NCI-H748 (cell line): ENCODE results near the gene MS4A6E.
"Not testable (repeated sequence)": the region's sequence is repeated elsewhere in the genome, so short reads cannot be mapped to it uniquely, and the experiment has no call there.

ENCODE experiments used
- DNase-seq: peaks from one replicate; lab custom pipeline; 2025; ENCODE audit not compliant: unreplicated experiment; lab: John Stamatoyannopoulos, UW

Gene MS4A6E, protein sequence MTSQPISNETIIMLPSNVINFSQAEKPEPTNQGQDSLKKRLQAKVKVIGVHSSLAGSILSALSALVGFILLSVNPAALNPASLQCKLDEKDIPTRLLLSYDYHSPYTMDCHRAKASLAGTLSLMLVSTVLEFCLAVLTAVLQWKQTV

GRCh38 chr11:60326955-60327354 lies at the start of gene MS4A6E:
MS4A6E (plus strand) TSS chr11:60327255; CDS start chr11:60334896, 7,641 bp downstream.
- no peak for DNase-seq

GRCh38 chr11:60280412-60280811 lies 46.6 kb upstream of the MS4A6E start, which contains the start of gene MS4A4A:
MS4A4A (plus strand) TSS chr11:60280666; CDS start chr11:60280676, 10 bp downstream.
- DNase-seq, result no peak

- DNase-seq, result no peak
These were observed 45.6 kb upstream of the MS4A6E start for GRCh38 chr11:60281485-60281884.

- no peak for DNase-seq
These were observed 44.8 kb upstream of the MS4A6E start for GRCh38 chr11:60282286-60282685.

DNA sequence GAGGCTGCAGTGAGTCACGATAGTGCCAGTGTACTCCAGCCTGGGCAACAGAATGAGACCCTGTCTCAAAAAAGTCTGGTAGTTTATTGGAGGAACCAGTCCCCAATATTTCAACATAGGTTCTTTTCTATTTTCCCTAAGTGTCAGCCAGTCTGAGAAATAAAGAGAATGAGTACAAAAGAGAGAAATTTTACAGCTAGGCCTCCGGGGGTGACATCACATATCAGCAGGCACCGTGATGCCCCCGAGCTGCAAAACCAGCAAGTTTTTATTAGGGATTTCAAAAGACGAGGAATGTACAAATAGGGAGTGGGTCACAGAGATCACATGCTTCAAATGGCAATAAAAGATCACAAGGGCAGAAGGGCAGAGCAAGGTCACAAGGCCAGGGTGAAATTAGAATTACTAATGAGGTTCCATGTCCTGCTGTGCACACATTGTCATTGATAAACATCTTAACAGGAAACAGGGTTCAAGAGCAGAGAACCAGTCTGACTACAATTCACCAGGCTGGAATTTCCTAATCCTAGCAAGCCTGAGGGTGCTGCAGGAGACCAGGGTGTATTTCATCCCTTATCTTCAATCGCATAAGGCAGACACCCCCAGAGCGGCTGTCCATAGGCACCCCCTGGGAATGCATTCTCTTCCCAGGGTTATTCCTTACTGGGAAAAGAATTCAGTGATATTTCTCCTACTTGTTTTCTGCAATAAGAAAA lies 41.5 kb upstream of the MS4A6E start:
- not testable (repeated sequence) for DNase-seq

DNA sequence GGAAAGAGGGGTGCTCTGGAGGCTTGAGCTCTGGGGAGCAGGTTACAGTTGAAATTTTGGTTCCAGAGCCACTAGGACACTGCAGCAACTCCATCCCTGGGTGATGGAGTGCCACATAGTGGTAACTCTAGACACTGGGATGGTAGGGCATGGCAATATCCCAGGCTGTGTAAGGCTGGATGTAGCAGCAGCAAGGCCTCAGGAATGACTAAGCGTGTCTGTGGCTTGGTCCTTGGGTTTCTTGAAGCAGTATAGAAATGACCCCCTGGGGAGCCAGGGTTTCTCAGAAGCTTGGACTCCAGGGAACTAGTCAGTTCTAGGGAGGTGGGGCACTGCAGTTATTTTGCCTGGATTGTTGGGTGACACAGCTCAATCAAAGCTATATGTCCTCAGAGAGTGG lies 38.5 kb upstream of the MS4A6E start:
- no peak for DNase-seq

GRCh38 chr11:60292145-60292544 lies 34.9 kb upstream of the MS4A6E start:
- no peak for DNase-seq

DNA sequence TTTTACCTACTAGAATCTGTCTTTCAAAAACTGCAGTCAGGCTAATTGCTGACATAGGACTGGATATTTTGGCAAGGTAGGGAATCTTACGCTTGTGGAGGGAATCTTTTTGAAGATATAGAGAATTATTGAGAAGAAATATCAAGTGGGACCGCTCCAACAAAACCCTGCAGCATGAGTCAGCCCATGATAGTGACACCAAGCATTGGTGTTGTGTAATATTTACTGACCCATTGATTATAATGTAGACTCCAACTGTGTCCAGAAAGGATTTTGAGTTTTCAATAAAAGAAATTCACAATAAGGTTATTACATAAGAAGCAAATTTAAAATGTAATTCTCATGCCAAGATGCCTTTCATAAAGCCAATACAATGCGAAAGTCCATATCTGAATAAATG lies 25.9 kb upstream of the MS4A6E start:
- DNase-seq, result no peak

DNA sequence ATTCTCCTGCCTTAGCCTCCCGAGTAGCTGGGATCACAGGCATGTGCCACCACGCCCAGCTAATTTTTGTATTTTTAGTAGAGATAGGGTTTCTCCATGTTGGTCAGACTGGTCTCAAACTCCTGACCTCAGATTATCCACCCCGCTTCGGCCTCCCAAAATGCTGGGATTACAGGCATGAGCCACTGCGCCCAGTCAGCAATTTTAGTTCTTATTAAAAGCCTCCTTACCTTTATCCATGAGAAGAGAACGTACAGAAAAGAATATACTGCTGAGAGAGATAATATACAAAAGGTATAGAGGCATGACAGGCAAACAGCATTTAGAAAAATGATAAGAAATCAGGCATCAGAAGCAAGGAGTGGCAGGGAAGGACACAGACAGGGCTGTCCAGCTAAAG lies 25.2 kb upstream of the MS4A6E start:
- not testable (repeated sequence) for DNase-seq

GRCh38 chr11:60303661-60304060 lies 23.4 kb upstream of the MS4A6E start:
- no peak for DNase-seq

DNA sequence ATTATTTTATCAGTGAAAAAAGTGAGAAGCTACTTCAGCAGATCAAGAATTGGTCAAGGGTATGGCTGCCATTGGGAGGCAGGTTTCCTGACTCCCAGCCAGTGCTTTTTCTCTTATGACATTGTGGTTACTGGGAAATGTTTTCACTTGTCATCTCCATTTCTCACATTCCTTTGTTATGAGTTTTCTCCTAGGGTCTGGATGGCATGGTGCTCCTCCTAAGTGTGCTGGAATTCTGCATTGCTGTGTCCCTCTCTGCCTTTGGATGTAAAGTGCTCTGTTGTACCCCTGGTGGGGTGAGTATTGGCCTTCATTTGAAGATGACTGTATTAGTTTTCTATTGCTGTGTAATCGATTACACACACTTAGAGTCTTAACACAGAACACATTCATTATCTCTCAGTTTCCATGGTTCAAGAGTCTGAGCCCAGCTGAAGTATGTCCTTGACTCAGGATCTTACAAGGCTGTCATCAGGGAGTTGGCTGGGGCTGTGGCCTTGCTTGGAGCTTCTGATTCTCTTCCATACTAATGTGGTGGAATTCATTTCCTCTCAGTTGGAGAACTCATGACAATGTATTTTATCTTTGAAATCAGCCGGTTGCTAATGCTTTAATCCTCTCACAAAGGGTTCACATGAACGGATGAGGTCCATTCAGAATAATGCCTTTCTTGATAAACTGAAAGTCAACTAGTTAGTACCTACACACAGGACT lies 21.0 kb upstream of the MS4A6E start:
- DNase-seq, result no peak

DNA sequence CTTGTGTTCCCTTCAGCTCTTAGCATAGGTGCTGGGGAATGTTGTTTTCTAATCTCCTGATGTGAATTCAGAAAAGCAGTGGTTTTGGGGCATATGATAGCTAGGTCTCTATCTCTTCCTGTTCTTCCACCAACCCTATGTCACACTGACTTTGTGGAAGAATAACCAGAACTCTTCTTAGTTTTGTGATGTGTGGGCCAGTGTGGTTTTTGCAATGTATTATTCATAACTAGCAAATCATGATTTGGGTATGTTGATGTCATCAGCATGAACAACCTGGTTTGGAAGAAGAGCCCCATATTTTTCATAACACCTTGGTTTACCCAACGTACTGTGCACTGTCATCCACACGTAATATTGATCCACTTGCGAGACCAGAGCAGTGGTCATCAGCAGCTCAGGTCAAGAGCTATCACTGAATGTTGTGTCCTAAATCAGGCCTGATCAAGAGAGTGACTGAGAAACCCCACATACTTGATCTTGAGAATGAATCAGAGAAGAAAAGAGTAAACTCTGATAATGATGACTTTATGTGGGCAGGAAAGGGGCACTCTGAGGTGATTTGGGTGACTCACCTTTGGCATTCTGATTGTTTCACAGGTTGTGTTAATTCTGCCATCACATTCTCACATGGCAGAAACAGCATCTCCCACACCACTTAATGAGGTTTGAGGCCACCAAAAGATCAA lies 19.4 kb upstream of the MS4A6E start:
- DNase-seq, result no peak

- no peak for DNase-seq
These were observed 16.6 kb upstream of the MS4A6E start for GRCh38 chr11:60310407-60310998.

DNA sequence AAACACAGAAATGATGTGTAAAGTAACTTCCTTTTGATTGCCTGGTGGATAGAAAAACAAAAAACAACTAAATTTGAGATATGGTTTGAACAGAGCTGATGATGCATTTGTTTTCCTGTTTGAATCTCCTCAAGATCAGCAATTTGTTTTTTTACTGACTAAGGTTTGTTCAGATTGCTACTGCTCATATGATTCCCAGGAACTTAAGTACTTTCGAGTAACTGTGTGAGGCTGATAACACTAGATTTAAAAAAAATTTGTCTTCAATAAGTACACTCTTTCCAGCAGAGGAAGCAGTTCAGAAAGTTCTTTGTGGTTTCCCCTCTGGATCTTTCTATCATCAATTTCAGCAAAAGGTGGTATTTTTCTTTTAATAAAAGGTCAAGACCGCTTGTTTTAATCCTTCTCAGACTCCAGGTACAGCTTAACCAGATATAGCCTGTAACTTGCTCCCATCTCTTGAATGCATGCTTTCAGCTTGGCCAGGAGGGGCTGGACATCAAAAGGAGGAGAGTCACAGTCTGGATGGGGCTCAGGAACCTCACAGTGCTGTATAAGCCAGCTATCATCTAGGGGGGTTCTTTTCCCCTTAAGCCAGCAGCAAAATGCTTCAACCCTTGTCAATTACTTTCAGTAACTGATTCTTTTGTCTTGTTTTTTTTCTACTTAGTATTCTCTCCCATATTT lies 12.3 kb upstream of the MS4A6E start:
- no peak for DNase-seq

GRCh38 chr11:60315871-60316270 lies 11.2 kb upstream of the MS4A6E start:
- DNase-seq, result no peak

DNA sequence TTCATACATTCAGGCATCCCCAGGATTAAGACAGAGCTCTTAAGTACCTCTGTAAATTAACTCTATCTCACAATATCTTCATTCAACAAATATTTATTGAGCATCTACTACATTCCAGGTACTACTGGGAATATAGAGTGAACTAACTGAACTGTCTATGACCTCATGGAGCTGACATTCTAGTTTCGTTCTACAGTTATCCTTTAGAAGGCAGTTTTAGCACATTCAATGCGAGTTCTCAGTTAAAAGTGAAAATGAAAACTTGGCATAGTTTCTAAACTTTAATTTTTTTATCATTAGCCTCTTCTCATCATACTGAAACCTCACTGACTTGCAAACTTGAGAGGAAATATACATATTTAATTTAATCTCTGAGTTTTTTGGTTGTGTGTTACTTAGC lies 10.7 kb upstream of the MS4A6E start:
- no peak for DNase-seq

- DNase-seq, result no peak
These were observed 8.3 kb upstream of the MS4A6E start for GRCh38 chr11:60318726-60319125.

DNA sequence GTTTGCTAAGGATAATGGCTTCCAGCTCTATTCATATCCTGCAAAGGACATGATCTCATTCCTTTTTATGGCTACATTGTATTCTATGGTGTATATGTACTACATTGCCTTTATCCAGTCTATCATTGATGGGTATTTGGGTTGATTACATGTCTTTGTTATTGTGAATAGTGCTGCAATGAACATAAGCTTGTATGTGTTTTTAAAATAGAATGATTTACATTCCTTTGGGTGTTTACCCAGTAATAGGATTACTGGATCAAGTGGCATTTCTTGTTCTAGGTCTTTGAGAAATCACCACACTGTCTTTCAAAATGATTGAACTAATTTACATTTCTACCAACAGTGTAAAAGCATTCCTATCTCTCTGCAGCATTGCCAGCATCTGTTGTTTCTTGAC lies 6.0 kb upstream of the MS4A6E start:
- DNase-seq, result no peak

- no peak for DNase-seq
These were observed 1.4 kb downstream of the MS4A6E start for GRCh38 chr11:60328460-60328859.

DNA sequence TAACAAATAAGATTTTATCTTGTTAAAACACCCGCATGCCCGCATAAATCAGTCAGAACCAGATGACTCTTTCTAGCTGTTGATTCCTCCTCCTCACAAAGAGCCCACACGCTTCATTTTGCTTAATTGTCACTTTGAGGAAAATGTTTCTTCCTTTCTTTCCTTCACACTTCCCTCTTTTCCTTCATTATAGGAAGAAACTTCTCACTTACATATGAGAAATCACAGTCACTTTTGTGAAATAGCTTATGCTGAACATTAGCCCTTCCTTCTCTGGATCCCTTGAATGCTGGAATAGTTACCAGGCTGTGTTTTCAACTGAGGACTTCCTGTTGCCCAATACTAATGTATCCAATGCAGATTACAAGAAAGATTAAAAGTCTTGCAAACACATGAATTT lies 5.8 kb downstream of the MS4A6E start:
- DNase-seq, result no peak
